DMS114 treated with DMSO at 0.1 percent for 48 hours (cell line): ENCODE results near the gene RIPPLY1.

ENCODE experiments used
- DNase-seq: peaks from one replicate; lab custom pipeline; 2025; ENCODE audit not compliant: unreplicated experiment; lab: John Stamatoyannopoulos, UW

The RIPPLY1 gene

GRCh38 chrX:106903291-106903824 lies at the start of gene RIPPLY1:
TSS of gene RIPPLY1 (minus strand) at chrX:106903341. CDS start at chrX:106903287, 54 bp downstream.
- DNase-seq = no peak

GRCh38 chrX:106952538-106952937 lies 49.4 kb upstream of the RIPPLY1 start:
- no peak for DNase-seq

GRCh38 chrX:106952089-106952488 lies 48.9 kb upstream of the RIPPLY1 start:
- DNase-seq = no peak

- no peak for DNase-seq
Observed at GRCh38 chrX:106951230-106951629, 48.1 kb upstream of the RIPPLY1 start.

- DNase-seq = no peak
Observed at GRCh38 chrX:106950381-106950780, 47.2 kb upstream of the RIPPLY1 start.

- no peak for DNase-seq
Observed at GRCh38 chrX:106949366-106949765, 46.2 kb upstream of the RIPPLY1 start.

GRCh38 chrX:106948641-106949040 lies 45.5 kb upstream of the RIPPLY1 start:
- DNase-seq = no peak

GRCh38 chrX:106946464-106946863 lies 43.3 kb upstream of the RIPPLY1 start:
- DNase-seq = no peak

GRCh38 chrX:106940068-106940467 lies 36.9 kb upstream of the RIPPLY1 start:
- no peak for DNase-seq

- no peak for DNase-seq
Observed at GRCh38 chrX:106939566-106939965, 36.4 kb upstream of the RIPPLY1 start.

- DNase-seq = no peak
Observed at GRCh38 chrX:106936246-106936645, 33.1 kb upstream of the RIPPLY1 start.

GRCh38 chrX:106935175-106935574 lies 32.0 kb upstream of the RIPPLY1 start:
- no peak for DNase-seq

- DNase-seq = no peak
Observed at GRCh38 chrX:106933538-106933961, 30.4 kb upstream of the RIPPLY1 start.

- DNase-seq = no peak
Observed at GRCh38 chrX:106932960-106933537, 29.9 kb upstream of the RIPPLY1 start.

GRCh38 chrX:106932492-106932923 lies 29.4 kb upstream of the RIPPLY1 start:
- no peak for DNase-seq

GRCh38 chrX:106931831-106932491 lies 28.8 kb upstream of the RIPPLY1 start:
- no peak for DNase-seq

- no peak for DNase-seq
Observed at GRCh38 chrX:106928227-106928626, 25.1 kb upstream of the RIPPLY1 start.

- no peak for DNase-seq
Observed at GRCh38 chrX:106927700-106928099, 24.6 kb upstream of the RIPPLY1 start.

- DNase-seq = no peak
Observed at GRCh38 chrX:106927023-106927422, 23.9 kb upstream of the RIPPLY1 start.

- no peak for DNase-seq
Observed at GRCh38 chrX:106921637-106922036, 18.5 kb upstream of the RIPPLY1 start.

- no peak for DNase-seq
Observed at GRCh38 chrX:106919932-106920452, 16.9 kb upstream of the RIPPLY1 start, which contains the start of gene CLDN2. TSS of gene CLDN2 (plus strand) at chrX:106920402. CDS start at chrX:106928229, 7,827 bp downstream.

- DNase-seq = no peak
Observed at GRCh38 chrX:106917830-106918500, 14.8 kb upstream of the RIPPLY1 start.
